Ascending aorta (tissue), 2 donors: Measurements from ENCODE around the gene ANO9. TPM values are rescaled to one million over a fixed set of nuclear protein-coding genes. Genes with fewer than 3 reads are reported as not detected.

Experiments
- DNase-seq, 2 donors: peaks; one replicate each; pipeline ENCODE4 v3.0.0-alpha.2; 2019; ENCODE audit warnings: low spot score in 2 of 2
- H3K27ac ChIP-seq, 2 donors: fragments of 200-600 bp; sonication (generic); one replicate each; pipeline ENCODE4 v1.5.1; 2016 to 2017; ENCODE audit warnings: mild to moderate bottlenecking in 1 of 2
- H3K27me3 ChIP-seq: fragments of 200-600 bp; sonication (generic); one replicate; pipeline ENCODE4 v1.5.1; 2017
- H3K36me3 ChIP-seq, 2 donors: fragments of 200-600 bp; sonication (generic); one replicate each; pipeline ENCODE4 v1.5.1; 2016
- H3K4me1 ChIP-seq, 2 donors: fragments of 200-600 bp; sonication (generic); one replicate each; pipeline ENCODE4 v1.5.1; 2016 to 2017; ENCODE audit warnings: mild to moderate bottlenecking in 1 of 2
- H3K4me3 ChIP-seq, 2 donors: fragments of 200-600 bp; sonication (generic); one replicate each; pipeline ENCODE4 v1.5.1; 2016 to 2017; ENCODE audit warnings: mild to moderate bottlenecking in 1 of 2
- H3K9me3 ChIP-seq, 2 donors: fragments of 200-600 bp; sonication (generic); one replicate each; pipeline ENCODE4 v1.5.1; 2016
- intact Hi-C: fragments of 100-400 bp; cut with DNase I; formaldehyde crosslinking; loops from one replicate; pipeline ENCODE4 v1.15.1; 2023
- total RNA-seq: library from RNA; depleted of rRNA; stranded (reverse); fragments of >200 nt; gene quantifications from one replicate; pipeline ENCODE4 v1.1.0, GENCODE V29; 2016
- TF ChIP-seq, protein P1 (sequence below), 3 experiments: fragments of 200-600 bp in 2 of 3; fragments of 450-650 bp in 1 of 3; sonication (generic) in 2 of 3; IDR thresholded peaks; one replicate each; pipeline ENCODE4 v1.5.1; 2016 to 2019; ENCODE audit warnings: antibody characterized with exemption in 3 of 3, mild to moderate bottlenecking in 1 of 3, moderate library complexity in 1 of 3

Gene ANO9
- total RNA-seq, 1 donor from 2014 or later, result 4.0 TPM

DNA sequence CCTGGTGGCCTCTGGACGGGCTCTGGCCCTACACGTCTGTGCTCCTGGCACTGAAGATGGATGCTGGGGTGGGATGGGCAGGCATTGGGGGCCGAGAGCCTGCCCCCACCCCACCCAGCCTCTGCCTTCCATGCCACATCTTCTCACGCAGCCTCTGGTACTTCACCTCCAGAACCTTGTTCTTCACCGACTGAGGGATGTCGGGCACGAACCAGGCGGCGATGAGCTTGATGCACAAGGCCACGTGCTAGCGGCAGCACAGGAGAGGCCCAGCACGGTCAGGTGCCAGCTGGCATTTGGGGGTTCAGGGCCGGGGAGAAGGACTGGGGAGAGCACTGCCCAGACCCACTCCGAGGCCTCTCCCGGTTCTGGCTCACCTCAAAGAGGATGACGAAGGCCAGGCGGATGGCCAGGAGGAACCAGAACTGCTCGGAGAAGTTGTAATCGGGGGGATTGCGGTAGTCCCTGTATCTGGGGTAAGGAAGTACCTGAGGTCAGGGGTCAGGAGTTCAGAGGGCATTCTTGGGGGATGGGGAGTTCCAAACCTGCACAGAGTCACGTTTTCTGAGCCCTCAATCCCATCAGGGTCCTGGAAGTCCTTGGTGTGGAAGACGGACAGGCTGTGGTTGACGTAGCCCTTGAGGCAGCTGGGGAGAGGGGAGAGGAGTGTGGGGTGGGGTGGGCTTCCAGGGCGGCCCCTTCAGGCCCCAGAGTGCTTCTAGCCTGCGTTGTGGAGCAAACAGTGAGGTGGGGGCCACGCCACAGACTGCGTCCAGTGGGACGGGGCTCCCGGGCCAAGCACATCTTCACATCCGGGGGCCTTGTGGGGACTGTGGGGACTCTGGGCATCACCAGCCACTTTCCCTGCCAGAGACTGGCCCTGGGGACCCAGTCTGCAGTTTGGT is 23.2 kb downstream of the ANO9 start:
- DNase-seq, result peak in 1 of 2 donors; percentile 1
- TF ChIP-seq, protein P1, sequence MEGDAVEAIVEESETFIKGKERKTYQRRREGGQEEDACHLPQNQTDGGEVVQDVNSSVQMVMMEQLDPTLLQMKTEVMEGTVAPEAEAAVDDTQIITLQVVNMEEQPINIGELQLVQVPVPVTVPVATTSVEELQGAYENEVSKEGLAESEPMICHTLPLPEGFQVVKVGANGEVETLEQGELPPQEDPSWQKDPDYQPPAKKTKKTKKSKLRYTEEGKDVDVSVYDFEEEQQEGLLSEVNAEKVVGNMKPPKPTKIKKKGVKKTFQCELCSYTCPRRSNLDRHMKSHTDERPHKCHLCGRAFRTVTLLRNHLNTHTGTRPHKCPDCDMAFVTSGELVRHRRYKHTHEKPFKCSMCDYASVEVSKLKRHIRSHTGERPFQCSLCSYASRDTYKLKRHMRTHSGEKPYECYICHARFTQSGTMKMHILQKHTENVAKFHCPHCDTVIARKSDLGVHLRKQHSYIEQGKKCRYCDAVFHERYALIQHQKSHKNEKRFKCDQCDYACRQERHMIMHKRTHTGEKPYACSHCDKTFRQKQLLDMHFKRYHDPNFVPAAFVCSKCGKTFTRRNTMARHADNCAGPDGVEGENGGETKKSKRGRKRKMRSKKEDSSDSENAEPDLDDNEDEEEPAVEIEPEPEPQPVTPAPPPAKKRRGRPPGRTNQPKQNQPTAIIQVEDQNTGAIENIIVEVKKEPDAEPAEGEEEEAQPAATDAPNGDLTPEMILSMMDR (IDR thresholded peaks at IDR 0.05), result no peak
- intact Hi-C loops, result no loop called here
- Histone ChIP-seq H3K36me3 (no peaks in the 10 kb centered on the region), H3K27ac (no peak overlapping the region), H3K4me1 (no peaks in the 10 kb centered on the region), H3K9me3 (no peaks in the 10 kb centered on the region), H3K27me3 (peaks cover 8% of the 10 kb centered on the region), H3K4me3 (no peak overlapping the region)

DNA sequence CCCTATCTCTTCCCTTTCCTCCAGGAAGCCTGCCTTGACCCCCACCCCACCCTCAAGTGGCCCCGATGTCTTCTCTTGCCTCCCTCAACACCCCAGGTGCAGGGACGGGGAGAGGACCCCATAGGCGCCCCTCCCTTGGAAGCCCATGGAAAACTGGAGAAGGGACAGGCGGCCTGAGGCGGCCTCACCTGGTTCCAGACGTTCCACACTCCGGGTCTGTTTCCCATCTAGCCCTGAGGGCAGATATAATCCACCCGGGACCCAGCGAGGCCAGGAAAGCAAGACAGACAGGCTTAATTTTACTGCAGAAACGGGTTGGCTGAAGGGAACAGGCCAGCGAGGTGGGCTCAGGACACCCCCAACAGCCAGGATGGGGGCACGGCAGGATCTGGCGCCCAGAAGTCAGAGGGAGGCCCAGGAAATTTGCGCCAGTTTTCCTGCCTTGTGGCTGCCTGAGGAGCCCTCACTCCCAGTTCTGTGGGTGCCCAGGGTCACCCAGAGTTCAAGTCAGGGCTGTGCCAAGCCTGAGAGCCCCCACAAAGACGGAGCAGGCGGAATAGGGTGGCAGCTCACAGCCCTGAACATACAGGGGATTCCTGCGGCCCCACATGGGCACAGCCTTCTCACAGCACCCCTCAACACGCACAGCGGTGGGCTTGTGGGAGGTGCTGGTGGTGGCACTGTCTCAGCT is 24.0 kb downstream of the ANO9 start:
- Histone ChIP-seq H3K4me1 (no peaks in the 10 kb centered on the region), H3K4me3 (peak overlapping the region in 1 of 2 donors; percentile 51), H3K27me3 (peaks cover 8% of the 10 kb centered on the region), H3K27ac (no peak overlapping the region), H3K36me3 (no peaks in the 10 kb centered on the region), H3K9me3 (no peaks in the 10 kb centered on the region)
- intact Hi-C loops, result no loop called here
- DNase-seq, result peak in 1 of 2 donors; percentile 0
- TF ChIP-seq, protein P1 (IDR thresholded peaks at IDR 0.05), result no peak

DNA sequence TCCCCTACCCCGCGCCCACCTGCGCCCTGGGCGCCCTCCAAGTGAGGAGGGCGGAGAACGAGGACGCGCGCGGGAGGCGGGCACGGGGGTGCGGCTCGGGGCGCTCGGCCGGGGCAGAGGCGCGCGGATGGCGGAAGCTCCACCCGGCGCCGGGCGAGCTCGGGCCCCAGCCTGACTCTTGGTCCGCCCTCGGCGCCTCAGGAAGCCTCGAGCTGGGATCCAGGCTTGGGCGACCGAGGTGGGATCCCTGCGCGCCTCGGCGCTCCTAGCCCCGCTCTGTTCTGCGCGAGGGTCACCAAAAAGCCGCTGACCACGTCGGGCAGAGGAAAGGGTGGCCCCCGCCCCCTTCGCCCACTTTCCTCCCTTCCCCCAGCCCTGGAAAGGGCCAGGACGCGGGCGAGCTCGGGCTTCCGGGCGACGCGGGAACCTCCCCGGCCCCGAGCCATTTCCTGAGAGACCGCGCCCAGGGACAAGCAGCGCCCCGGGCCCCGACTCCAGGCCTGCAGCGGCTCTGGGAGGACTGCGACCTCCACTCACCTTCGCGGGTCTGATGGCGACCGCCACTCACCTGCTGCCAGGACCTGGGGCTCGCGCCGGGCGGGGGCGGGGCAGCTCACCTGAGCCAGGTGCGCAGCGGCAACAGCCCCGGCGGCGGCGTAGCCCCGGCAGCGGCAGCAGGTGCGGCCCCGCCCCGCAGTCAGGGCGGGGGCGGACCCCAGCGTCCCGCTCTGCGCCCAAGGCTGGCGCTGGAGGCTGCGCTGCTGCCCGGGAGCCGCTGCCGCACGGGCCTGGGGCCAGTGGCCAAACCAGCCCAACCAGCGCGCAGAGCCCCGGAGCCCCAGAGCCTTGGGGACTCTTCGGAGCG is 24.8 kb downstream of the ANO9 start:
- DNase-seq, result peak in 1 of 2 donors; percentile 7
- intact Hi-C loops, result no loop called here
- Histone ChIP-seq H3K27me3 (peaks cover 8% of the 10 kb centered on the region), H3K27ac (peak overlapping the region; percentile 16 to 60), H3K9me3 (no peaks in the 10 kb centered on the region), H3K4me3 (peak overlapping the region; percentile 38 to 51), H3K36me3 (no peaks in the 10 kb centered on the region), H3K4me1 (no peaks in the 10 kb centered on the region)
- TF ChIP-seq, protein P1 (IDR thresholded peaks at IDR 0.05), result no peak

DNA sequence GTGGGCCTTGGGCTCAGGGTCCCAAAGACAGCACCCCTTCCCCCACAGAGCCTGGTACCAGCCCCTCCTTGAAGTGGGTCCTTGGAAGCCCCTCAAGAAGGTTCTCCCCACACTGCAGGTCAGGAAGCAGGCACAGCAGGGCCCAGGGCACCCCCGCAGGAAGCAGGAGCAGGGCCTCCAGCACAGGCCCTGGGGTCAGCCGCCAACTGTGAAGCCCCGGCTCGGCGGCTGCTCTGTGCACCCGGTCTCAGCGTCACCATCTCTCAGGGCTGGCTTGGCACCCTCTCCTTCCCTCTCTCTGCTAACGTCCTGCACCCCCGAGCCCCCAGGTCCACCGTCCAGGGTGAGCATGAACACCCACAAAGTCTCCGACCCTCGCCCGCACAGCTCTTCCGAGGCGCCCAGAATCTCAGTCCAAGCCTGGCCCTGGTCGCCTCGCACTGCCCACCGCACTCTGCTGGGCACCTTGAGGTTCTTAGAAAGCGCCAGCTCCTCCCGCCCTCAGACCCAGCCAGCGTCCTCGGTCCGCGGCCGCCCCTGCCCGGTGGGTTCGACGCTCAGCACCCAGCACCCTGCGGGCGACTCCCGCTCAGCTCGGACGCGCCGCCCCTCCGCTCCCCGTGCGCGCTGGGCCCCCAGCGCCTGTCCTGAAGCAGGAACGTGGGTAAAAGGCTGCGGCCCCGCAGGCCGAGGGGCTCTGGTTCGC is 25.6 kb downstream of the ANO9 start:
- H3K4me1 ChIP-seq, result no peaks in the 10 kb centered on the region
- peaks cover 8% of the 10 kb centered on the region for H3K27me3 ChIP-seq

More for the DNA sequence above, 25.6 kb downstream of the ANO9 start:
- TF ChIP-seq, protein P1 (IDR thresholded peaks at IDR 0.05), result no peak
- intact Hi-C loops, result no loop called here
- Histone ChIP-seq H3K27ac (peak overlapping the region; percentile 16 to 60), H3K4me3 (peak overlapping the region; percentile 38 to 51), H3K36me3 (no peaks in the 10 kb centered on the region), H3K9me3 (no peaks in the 10 kb centered on the region)
- peak in 1 of 2 donors; percentile 1 for DNase-seq
